DMS153 treated with DMSO at 0.1 percent for 48 hours (cell line): ENCODE results near the gene NFASC.
A peak's percentile ranks its signal among the peaks of the same experiment; 100 is the strongest.

Experiments
- DNase-seq: peaks from one replicate; lab custom pipeline; 2025; ENCODE audit not compliant: unreplicated experiment; lab: John Stamatoyannopoulos, UW

Gene NFASC

DNA sequence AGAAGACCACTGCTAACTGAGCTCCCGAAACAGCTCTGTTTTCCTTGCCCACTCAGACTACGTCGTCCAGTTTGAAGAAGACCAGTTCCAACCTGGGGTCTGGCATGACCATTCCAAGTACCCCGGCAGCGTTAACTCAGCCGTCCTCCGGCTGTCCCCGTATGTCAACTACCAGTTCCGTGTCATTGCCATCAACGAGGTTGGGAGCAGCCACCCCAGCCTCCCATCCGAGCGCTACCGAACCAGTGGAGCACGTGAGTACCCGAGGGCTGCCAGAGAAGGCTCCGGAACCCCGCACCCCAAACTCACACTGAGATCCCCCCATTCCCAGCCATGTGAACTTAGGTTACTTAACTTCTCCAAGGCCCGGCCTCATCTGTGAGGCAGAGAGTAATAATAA, 108.6 kb downstream of the NFASC start:
- DNase-seq = no peak

DNA sequence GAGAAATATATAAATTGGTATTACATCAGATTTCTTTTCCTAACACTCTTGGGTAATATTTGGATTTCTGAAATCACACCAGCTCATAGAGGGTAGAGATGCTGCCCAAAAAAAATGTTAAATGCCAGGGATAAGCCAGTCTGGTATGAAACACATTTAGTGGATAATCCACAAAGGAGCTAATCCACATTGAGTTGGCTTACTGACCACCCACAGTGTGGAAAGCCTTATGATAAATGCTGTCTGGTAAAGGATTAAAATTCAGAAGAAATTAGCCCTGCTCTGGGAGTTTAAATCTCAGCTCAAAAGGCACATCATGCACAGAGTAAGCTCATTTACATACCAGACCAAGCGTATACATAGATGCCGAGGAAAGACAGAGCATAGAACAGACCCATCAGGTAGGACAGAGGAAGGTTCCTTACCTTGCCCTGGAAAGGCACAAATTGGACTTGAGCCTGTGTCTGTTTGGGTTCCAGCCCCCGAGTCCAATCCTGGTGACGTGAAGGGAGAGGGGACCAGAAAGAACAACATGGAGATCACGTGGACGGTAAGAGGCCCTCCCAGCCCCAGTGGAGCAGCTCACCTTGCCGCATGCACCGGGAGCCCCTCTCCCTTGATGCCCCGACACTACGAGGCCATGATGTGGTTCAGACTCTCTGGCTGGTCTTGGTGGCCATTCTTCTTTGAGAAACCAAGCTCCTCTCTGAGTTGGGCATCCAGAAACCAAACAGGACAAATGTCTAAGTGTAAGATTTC, 109.4 kb downstream of the NFASC start:
- DNase-seq = no peak

DNA sequence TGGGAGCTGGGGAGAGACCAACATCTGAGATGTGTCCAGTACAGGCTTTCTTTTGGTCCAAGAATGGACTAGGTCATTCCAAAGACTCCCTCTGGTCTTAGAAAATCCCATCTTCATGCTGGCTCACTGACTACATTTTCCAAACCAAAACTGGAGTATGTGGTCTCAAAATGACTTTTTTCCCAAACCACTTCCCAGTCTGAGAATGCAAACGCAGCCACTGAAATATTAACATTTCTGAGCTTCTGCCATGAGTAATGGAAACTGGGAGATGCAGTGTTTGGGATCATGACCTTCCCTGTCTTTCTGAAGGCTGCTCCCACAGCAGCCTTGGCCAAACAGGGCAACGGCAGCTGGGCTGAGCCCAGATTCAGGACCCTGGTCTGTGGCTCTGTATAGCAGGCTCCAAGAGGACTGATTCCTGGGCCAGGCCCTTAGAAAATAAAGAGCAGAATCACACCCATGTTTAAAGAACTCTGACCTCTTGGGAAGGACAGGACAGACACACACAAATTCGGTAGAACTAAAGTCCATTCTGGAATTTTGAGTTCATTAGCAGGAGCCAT, 110.3 kb downstream of the NFASC start:
- DNase-seq = no peak

DNA sequence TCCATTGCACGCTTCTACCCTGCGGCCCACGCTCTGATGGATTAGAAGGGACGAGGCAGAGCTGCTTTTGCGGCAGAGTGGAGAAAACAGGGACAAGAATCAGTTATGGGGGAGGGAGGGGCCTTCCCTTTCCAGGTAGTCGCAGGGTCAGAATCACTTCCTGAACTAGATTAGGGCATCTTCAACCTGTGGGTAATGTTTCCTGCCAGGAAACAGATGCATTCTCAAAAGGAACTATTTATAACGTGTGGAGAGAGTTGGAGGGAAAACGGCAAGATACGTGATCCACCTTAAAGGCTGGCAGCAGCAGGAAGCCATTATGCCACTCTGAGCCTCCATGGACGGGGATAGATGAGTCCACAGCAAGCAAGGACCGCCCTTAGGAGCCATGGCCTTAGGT, 112.5 kb downstream of the NFASC start:
- no peak for DNase-seq

DNA sequence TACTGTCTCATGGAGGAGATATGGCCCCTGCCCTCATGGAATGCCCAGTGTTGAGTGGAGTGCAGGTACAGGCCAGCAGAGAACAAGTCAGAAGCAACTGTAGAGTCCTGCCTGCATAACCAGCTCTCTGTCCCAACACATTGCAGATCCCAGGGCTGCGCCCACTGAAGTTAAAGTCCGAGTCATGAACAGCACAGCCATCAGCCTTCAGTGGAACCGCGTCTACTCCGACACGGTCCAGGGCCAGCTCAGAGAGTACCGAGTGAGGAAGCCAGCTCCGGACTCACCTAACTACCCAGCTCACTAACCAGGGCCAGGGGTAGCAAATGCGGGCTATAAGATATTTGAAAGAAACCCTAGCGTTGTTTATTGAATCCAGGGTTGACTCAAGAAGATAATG, 113.2 kb downstream of the NFASC start:
- no peak for DNase-seq

DNA sequence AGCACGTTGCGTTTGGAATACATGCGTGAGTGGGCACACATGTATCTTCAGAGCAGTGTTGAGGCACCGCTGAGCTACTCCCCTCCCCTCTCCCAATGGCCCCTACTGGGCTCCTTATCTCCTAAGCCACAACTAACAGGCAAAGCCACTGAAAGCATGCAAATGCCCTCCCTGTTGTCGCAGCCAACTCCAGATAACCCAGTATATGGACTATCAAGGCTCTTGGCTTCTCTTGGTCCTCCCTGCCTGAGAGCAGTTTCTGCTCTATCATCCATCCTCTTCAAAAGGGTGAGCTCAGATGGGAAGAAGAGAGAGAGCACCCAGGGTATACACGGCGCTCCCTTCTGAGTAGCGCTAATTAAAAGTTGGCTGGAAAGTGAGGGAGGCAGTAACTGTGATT, 113.8 kb downstream of the NFASC start:
- DNase-seq = no peak

DNA sequence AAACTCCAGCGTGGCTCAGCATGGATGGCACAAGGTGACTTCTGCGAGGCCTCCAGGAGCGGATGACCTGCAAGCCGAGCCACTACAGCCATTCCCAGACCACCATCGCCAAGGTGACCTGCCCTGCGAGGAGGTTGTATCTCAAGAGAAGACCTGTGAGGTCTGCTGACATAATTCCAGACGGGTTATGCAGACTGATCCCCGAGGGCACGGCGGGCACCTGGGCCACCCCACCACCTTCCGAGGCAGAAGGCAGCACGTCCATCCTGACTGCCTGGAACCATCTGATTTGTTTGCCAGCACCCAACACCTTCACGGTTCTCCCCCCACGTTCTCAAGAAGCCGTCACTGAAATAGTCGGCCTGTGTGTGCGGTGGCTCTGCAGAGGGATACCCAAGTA, 115.5 kb downstream of the NFASC start:
- no peak for DNase-seq

DNA sequence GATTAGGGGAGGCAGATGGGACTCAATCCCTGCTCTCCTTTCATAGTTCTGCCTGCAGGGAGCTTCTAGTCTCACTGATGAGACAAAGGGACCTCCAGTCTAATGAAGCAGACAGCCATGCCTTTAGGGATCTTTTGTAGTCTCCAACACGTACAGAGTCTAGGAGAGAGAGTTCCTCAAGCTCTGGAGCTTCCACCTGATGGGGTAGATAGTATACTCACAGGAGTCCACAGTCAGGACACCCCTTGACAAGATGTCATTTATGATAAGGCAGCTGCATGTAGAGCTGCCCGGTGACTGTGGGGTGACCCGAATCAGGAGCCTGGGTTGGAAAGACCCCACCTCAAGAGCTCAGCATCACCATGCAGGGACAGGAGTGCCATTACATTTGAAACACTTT, 117.0 kb downstream of the NFASC start:
- DNase-seq = no peak

DNA sequence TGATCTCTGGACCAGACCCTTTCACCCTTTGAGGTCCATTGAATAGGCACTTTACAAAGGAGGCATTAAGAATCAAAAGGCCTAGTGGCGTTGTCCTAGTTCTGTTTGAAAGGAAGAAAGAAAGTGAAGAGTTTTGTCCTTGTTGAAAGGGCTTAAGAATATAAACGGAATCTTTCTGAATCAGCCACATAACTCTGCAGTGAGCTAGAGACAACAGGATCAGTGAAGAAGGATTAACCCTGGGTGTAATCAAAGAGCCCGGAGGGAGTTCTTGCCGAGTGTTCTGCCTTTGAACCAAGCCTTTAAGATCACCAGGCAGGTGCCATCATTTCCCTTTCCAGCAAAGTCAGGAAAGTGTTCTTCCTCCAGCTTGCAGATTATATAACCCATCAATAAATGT, 117.5 kb downstream of the NFASC start:
- no peak for DNase-seq

DNA sequence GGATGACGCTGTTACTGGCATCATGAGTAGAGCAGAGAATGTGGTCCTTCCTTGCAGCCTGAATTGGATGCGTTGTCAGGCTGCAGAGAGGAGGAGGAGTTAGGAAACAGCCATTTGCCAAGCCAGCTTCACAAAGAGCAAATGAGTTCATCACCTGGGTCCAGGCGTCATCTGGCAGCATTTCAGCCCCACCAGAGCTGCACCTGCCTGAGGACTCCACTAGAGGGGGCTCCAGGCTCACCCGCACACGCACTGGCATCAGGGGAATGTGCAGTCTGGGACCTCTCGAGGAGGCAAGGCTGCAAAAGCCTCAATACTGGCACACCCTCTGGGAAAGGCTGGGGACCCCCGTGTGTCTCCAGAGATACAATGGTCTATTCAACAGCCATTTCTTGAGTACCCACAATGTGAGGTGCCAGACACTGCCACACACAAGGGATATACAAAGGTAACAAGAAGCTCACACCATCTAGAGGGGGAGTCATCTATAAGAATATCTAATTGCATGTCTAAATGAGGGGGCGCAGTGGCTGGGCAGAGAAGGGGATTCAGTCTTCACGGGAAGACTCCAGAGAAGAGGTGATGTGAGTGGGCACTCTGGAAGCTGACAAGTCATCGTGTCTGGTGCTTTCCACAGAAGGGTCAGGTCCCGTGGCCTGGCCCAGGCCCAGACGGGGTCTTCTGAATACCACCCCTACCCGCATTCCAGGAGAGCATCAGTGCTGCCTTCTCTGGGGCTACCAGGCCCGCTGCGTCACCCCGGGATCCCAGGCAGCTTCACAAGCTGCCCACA, 118.8 kb downstream of the NFASC start:
- peak; percentile 78 for DNase-seq

DNA sequence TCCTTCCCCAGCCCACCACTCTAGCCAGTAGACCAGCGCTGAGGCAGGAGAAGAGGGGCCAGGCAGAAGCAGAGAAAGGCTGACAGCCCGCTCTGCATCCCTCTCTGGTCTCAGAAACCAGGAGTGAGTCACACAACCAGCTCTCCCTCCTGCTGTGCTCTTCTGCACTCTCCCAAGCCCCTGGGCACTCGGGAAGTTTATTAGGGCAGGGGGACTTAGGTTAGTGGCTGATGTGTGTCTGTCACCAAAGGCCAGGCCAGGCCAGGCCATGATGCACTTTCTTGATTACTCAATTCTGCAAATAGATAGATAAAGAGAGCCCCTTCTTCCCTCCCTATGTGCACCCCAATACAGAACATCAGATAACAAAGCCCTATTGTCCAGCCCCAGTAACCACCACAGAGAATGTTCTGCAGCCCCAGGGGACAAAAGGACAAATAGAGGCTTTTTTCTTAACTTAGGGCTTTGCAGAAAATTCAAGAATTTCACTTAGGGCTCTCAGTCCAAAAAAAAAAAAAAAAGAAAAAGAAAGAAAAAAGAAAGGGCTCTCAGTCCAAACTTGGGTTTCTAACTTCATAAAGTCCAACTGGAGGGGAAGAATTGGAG, 119.5 kb downstream of the NFASC start:
- no peak for DNase-seq

DNA sequence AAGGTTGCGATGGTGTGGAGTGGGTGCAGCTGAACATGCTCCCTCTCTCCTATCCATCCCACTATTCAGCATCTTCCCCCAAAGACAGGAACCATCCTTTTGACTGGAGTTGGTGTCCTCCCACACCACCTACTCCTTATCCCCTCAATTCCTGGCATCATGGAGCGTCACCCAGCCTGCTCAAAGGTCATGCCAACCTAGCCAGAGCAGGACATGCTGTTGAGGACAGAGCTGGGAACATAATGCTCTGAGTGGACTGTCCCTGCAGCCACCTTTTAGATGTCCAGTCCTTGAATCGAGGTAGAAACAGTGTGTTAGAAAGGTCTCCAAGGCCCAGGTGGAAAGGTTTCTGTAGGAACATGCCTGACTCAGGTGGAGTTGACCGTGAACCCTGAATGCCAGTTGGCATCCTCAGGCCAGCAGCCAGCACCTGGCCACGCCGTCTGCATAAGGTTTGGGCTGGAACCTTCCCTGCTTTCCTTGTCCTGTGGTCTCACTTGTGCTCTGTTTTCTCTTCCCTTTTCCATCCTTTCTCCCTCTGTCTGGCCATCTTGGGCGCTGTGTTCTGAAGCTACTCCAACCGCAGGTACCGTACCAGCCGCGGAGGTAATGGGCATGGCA, 120.2 kb downstream of the NFASC start:
- no peak for DNase-seq

DNA sequence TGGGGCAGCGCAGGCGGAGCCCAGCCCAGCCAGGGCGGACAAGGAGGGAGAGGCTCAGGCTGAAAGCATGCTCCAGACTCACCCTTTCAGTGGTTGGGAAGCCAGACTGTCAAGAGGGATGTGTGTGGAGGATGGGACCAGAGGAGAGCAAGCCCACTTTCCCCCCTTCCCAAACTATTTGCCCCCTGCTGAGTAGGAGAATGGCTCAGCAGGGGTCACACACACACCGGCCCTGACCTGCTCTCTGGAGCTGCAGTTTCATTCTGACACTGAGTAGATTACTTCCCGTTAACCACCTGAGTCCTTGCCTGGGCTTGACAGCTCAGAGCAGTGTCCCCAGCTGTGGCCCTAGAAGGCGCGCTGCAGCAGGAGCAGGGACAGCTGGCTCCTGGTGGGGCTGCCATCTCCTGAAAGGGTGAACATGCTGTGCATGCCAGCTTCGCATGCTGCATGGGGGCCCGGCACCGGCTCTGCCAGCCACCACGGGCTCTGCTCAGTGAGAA, 120.7 kb downstream of the NFASC start:
- peak; percentile 13 for DNase-seq

DNA sequence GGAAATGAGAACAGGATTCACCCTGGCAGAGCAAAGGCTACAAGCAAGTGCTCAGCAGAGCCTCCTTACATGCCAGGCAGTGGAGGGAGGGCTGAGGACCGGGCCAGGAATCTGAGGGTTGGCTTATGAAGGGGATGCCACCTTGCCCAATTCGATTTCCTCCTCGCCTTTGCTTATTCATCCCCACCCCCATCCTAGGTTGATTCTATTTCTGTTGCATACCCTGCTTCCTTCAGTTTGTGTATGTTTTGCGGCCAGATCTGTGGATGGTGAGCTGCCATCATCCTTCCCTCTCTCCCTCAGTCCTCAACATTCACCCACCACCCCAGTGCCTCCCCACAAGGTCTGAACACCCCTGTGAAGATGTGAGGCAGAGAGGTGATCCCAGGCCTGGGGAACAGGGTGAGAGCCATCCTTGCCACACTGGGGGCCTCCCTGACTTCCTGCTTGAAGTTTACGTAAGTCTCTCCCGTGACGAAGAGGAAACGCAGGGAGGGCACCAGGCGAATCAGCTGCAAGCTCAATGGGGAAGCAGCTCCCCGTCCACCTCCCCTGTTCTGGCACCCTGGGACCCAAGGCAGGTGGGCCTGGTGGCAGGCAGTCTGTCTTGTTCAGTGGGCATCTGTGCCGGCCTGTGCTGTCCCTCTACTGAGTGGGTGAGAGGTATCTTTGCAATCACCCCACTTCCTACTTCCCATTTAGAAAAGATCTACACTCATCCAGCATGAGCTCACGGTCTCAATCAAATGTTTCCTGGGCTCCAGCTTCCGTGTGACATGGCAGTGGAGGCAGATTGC, 121.7 kb downstream of the NFASC start:
- DNase-seq = no peak

DNA sequence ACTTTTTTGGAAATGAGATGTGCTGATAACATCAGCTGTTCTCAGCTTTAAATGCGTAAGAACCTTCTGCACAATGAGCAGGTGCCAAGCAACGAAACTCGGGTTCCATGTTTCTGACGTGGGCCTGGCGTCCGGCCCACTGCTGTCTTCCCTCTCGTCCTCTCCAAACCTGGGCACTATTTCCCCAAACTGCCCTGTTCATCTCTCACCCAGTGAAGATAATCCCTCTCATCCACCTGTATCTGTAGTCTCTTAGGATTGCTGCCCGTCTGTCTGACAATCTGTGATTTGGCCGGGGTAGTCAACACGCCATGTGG, 122.3 kb downstream of the NFASC start:
- no peak for DNase-seq

DNA sequence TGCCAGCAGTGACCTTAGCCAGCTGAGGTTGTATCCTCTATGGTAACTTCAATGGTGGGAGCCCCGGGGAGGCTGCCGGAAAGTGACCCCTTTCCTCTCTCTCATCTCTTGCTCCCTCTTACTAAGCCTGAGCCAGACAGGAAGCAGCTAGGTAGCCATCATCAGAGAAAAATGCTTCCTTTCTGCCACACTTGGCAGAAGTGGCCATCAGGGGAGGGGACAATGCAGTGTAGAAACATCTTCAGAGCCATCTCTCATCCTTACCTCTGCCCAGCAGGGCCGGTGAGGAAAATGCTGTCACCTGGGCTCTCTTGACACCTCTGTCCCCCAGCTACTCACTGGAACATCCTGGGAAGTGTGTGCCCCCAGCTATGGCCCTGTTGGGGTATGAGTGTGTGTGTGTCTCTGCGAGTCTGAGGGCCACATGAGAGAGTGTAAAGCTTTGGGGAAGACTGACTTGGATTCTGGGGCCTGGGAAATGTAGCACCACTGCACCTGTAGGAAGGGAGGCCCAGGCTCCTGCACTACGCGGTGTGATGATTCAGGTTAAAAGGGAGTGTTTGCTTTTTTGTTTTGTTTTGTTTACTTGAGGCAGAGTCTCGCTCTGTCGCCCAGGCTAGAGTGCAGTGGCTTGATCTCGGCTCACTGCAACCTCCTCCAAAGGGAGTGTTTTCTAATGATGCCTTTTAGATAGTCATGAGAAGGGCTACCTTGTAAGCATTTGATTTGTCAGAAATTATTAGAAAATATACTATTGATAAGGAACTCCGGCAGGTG, 123.6 kb downstream of the NFASC start:
- no peak for DNase-seq

DNA sequence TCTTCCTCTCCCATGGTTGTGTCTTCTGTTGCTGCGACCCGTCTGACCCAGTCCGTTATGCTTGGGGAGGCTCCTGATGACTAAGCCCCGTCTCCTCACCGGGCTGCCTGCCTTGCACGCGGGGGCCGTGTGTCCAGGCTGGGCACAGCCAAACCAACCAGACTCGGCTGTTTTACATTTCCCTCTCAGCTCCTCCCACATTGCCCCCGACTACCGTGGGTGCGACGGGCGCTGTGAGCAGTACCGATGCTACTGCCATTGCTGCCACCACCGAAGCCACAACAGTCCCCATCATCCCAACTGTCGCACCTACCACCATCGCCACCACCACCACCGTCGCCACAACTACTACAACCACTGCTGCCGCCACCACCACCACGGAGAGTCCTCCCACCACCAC, 126.3 kb downstream of the NFASC start:
- DNase-seq = no peak

DNA sequence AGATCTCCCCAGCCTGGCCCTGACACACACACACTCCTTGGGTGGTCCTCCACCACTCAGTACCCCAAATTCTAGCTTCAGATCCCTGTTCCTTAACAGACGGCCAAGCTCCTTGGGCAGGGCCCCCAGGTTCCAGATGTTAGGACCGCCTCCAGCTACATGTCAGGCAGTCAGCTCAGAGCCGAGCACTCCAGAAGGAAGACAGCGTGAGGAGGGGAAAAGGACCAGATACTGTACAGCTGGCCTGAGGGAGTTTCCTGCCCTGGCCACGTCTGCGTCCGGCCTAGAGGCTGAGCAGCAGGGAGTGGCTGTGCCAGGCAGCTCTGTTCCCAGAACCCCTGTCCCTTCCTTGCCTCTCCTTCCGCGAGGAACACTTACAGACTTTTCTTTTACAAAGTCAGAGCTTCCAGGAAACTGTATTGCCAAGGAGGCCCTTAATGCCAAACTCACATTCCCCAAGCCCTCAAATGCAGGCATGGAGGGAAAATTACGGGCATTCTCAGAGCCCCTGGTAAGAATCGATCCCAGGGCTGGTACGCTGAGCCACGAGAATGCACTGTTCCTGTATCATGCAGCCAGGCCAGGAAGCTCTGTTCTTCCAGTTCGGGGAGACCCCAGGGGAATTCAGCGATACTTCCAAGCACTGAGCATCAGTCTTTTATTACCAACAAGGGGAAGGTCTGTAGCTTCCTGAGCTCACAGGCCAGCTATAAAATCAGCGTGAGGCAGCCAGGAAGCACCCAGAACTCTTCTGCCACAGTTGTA, 127.1 kb downstream of the NFASC start:
- DNase-seq = no peak

DNA sequence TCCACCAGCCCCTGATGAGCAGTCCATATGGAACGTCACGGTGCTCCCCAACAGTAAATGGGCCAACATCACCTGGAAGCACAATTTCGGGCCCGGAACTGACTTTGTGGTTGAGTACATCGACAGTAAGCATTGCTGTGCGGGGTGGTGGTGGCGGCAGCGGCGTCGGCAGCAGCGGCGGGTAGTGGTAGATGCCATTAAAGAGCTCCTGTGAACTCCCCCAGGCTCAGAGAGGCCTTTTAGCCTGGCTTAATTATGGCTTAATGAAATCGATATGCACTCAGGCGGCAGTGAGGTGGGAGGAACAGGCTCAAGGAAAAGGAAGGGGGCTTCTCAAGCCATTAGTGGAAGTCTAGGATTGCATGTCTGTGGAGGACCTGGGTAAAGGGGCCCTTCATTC, 130.5 kb downstream of the NFASC start:
- no peak for DNase-seq
